Mesendoderm (in vitro differentiated cells): ENCODE results near the gene REPIN1.
A peak's percentile ranks its signal among the peaks of the same experiment; 100 is the strongest.

Experiments used
- DNase-seq: peaks from one replicate; pipeline ENCODE4 v3.0.0; 2013
- H2AK5ac ChIP-seq: 2 replicates; pipeline ENCODE4 v1.6.1; 2013; ENCODE audit warnings: low read length, inconsistent platforms
- H2BK120ac ChIP-seq: 2 replicates; pipeline ENCODE4 v1.6.1; 2013; ENCODE audit warnings: low read depth, mild to moderate bottlenecking, low read length, moderate library complexity, mixed read lengths
- H2BK15ac ChIP-seq: replicated peaks from 2 replicates; pipeline ENCODE4 v1.6.1; 2013; ENCODE audit warnings: low read depth, mild to moderate bottlenecking, moderate library complexity
- H2BK5ac ChIP-seq: 2 replicates; pipeline ENCODE4 v1.6.1; 2013; ENCODE audit warnings: low read length, inconsistent platforms
- H3K18ac ChIP-seq: 2 replicates; pipeline ENCODE4 v1.6.1; 2013; ENCODE audit warnings: mild to moderate bottlenecking, low read length, mixed read lengths
- H3K23ac ChIP-seq: one replicate; pipeline ENCODE4 v1.6.1; 2013; ENCODE audit warnings: low read length
- H3K27ac ChIP-seq: 2 replicates; pipeline ENCODE4 v1.5.1; 2013; ENCODE audit warnings: low read depth, mild to moderate bottlenecking, inconsistent platforms, low read length, moderate library complexity
- H3K27me3 ChIP-seq: 2 replicates; pipeline ENCODE4 v1.6.1; 2013; ENCODE audit warnings: low read length, control low read depth, mild to moderate bottlenecking, inconsistent platforms; ENCODE audit not compliant: insufficient read depth, poor library complexity
- H3K36me3 ChIP-seq: 2 replicates; pipeline ENCODE4 v1.6.1; 2013; ENCODE audit warnings: low read length, inconsistent platforms; ENCODE audit not compliant: control insufficient read depth, insufficient read depth
- H3K4ac ChIP-seq: one replicate; pipeline ENCODE4 v1.6.1; 2013; ENCODE audit warnings: low read depth, mild to moderate bottlenecking, low read length, moderate library complexity
- H3K4me1 ChIP-seq: 2 replicates; pipeline ENCODE4 v1.6.1; 2013; ENCODE audit warnings: low read depth, low read length, inconsistent platforms; ENCODE audit not compliant: control insufficient read depth
- H3K4me2 ChIP-seq: 2 replicates; pipeline ENCODE4 v1.6.1; 2013; ENCODE audit warnings: low read length
- H3K4me3 ChIP-seq: 2 replicates; pipeline ENCODE4 v1.5.1; 2013; ENCODE audit warnings: mild to moderate bottlenecking, low read length
- H3K56ac ChIP-seq: one replicate; pipeline ENCODE4 v1.6.1; 2013; ENCODE audit warnings: low read length
- H3K79me1 ChIP-seq: 2 replicates; pipeline ENCODE4 v1.6.1; 2013; ENCODE audit warnings: low read length, inconsistent platforms
- H3K79me2 ChIP-seq: 2 replicates; pipeline ENCODE4 v1.6.1; 2013; ENCODE audit warnings: mild to moderate bottlenecking, low read length; ENCODE audit not compliant: control insufficient read depth, insufficient read depth
- H3K9ac ChIP-seq: 2 replicates; pipeline ENCODE4 v1.6.1; 2013; ENCODE audit warnings: low read length, inconsistent platforms
- H4K5ac ChIP-seq: one replicate; pipeline ENCODE4 v1.6.1; 2013; ENCODE audit warnings: low read length
- H4K8ac ChIP-seq: one replicate; pipeline ENCODE4 v1.6.1; 2013; ENCODE audit warnings: low read depth, mild to moderate bottlenecking, control low read depth, low read length, moderate library complexity
- WGBS: extraction: QIAGEN DNeasy Blood & Tissue Kit; methylation state at CpG from one replicate; pipeline ENCODE4 v1.1.7; 2013; ENCODE audit warnings: low lambda C conversion rate, missing lambda C conversion rate; ENCODE audit not compliant: insufficient coverage; ENCODE audit errors: extremely low coverage; 5-methylcytosine and 5-hydroxymethylcytosine counted together

REPIN1 gene

GRCh38 chr7:150339409-150339809, 29.2 kb upstream of the REPIN1 start:
- no peak overlapping the region for H3K23ac ChIP-seq
- H3K79me1 ChIP-seq, result no peaks in the 10 kb centered on the region
- H3K4me2 ChIP-seq, result no peak overlapping the region
- no peak overlapping the region for H3K27ac ChIP-seq
- no peak overlapping the region for H2BK15ac ChIP-seq
- no peaks in the 10 kb centered on the region for H3K36me3 ChIP-seq
- H2BK5ac ChIP-seq, result no peak overlapping the region
- H3K79me2 ChIP-seq, result no peaks in the 10 kb centered on the region
- peaks cover 7% of the 10 kb centered on the region for H3K4me1 ChIP-seq
- no CpG with 5 or more reads among the region's 9 CpGs for WGBS
- H4K8ac ChIP-seq, result no peak overlapping the region
- H3K27me3 ChIP-seq, result peaks cover 2% of the 10 kb centered on the region
- no peak overlapping the region for H3K18ac ChIP-seq
- no peak overlapping the region for H3K9ac ChIP-seq
- H2AK5ac ChIP-seq, result no peak overlapping the region
- no peak overlapping the region for H3K4ac ChIP-seq
- H3K4me3 ChIP-seq, result no peak overlapping the region
- no peak overlapping the region for H2BK120ac ChIP-seq
- H3K56ac ChIP-seq, result no peak overlapping the region
- H4K5ac ChIP-seq, result no peak overlapping the region
- no peak for DNase-seq

DNA sequence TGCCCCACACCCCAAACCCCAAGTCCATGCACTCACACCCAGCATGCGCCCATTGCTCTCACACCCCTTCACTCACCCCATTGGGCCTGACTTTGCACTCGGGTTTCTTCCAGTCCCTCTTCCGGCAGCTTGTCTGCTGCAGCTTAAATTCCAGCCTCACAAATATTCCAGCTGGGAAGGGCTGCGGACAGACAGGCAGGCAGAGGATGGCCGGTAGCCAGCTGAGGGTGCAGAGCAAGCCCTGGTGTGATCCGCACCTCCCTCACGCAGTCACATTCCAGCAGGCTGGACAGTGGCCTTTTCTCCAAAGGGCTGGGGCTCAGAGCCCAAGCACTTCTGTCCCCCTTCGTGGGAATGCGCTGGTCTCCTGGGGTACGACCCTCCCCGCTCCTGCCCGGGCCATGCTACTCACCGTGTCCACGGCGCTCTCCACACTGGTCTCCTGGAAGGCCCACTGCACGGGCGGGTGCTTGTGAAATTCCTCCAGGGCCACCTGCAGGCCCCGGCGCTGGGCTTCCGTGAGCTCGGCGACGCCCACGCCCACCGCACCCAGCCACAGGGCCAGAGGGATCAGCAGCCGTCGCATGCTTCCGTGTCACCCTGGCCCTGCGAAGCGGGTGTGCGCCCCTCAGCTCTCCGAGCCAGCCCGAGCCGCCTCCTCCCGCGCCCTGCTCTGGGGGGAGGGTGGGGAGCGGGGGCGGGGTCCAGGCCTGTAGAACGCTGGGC, 28.4 kb upstream of the REPIN1 start:
- Histone ChIP-seq H3K27ac (no peak overlapping the region), H3K4me2 (peak overlapping the region; percentile 61), H3K4me1 (peaks cover 7% of the 10 kb centered on the region), H3K4ac (no peak overlapping the region), H4K8ac (no peak overlapping the region), H2BK120ac (no peak overlapping the region), H3K9ac (peak overlapping the region; percentile 69), H3K27me3 (peaks cover 2% of the 10 kb centered on the region), H3K79me2 (no peaks in the 10 kb centered on the region), H3K36me3 (no peaks in the 10 kb centered on the region), H4K5ac (no peak overlapping the region), H3K23ac (peak overlapping the region; percentile 48), H3K79me1 (no peaks in the 10 kb centered on the region), H3K18ac (peak overlapping the region; percentile 16), H2AK5ac (no peak overlapping the region), H2BK5ac (no peak overlapping the region), H3K56ac (peak overlapping the region; percentile 89), H2BK15ac (no peak overlapping the region), H3K4me3 (peak overlapping the region; percentile 38)
- WGBS, result no CpG with 5 or more reads among the region's 39 CpGs
- DNase-seq, result peak; percentile 66

DNA sequence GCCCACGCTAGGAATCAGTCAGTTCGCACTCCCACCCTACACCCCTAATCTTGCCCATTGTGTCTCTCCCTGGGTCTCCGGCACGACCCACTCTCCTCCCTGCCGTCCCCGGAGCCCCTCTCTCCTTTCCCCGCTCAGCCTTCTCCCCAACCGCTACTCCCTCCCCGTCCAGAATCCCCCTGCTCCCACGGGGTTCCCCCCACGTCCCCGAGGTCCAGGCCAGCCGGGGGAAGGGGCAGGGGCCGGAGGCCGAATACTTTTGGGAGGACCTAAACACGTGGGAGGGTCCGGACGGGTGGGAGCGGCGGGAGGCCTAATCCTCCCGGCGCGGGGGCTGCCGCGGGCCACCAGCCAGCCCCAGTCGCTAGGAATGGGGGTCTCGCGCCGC, 27.8 kb upstream of the REPIN1 start:
- Histone ChIP-seq H4K5ac (no peak overlapping the region), H3K23ac (no peak overlapping the region), H2BK5ac (no peak overlapping the region), H2AK5ac (no peak overlapping the region), H3K4me2 (peak overlapping the region; percentile 44), H3K4ac (peak overlapping the region; percentile 39), H3K4me1 (peaks cover under 1% of the 10 kb centered on the region), H3K56ac (peak overlapping the region; percentile 89), H3K18ac (peak overlapping the region; percentile 16), H3K27me3 (peaks cover 2% of the 10 kb centered on the region), H2BK15ac (no peak overlapping the region), H3K36me3 (no peaks in the 10 kb centered on the region), H3K9ac (peak overlapping the region; percentile 64), H4K8ac (no peak overlapping the region), H2BK120ac (no peak overlapping the region), H3K27ac (no peak overlapping the region), H3K79me1 (no peaks in the 10 kb centered on the region), H3K4me3 (peak overlapping the region; percentile 37), H3K79me2 (no peaks in the 10 kb centered on the region)
- WGBS, result no CpG with 5 or more reads among the region's 29 CpGs
- DNase-seq, result no peak

DNA sequence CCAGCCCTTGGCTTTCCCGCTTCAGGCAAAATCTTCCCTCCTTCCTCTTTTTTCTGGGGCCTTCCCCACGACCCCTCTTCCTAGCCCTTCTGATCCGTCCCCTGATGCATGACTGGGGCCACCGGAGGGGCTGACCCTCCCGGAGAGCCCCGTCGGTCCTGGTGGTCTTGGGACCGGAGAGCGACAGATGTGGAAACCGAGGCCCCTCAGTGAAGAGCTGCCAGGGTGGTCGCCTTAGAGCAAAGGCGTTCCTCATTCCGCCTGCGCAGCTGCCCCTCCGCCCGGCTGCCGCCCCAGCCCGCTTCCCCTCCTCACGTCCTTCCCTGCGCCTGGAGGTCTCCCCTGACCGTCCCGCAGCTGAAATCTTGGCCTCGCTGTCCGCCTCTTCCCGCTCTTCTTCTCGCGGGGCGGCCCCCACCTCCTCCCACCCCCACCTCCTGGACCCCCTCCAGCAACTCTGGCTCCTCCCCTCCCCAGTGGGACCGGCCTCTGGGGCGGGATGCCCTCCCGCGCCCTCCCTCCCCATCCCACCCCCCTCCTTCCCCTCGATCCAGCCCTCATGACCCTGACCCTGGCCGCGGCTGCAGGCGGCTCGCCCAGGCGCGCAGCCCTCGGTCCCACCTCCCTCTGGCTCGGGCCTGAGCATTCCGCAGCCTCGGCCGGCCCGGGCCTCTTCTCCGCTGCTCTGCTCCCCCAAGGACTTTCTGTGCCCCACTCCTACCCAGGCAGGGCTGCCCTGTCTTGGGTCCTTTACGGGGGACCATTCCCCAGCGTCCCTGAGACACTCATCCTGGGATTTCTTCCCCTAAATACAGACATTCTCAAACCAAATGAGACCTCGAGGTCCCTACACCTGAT, 27.1 kb upstream of the REPIN1 start, which contains the start of gene RARRES2:
RARRES2 (minus strand) TSS at position 367 of the 858 bp plus-strand sequence. CDS start 1,020 bp downstream, outside the sequence.
- DNase-seq, result peak; percentile 72
- Histone ChIP-seq H3K27me3 (peaks cover 2% of the 10 kb centered on the region), H3K79me2 (no peaks in the 10 kb centered on the region), H3K4me1 (no peaks in the 10 kb centered on the region), H3K23ac (no peak within 1 kb of the TSS), H2BK5ac (no peak within 1 kb of the TSS), H3K56ac (peak within 1 kb of the TSS; percentile 89), H3K4me2 (peak within 1 kb of the TSS; percentile 68), H3K4ac (peak within 1 kb of the TSS; percentile 39), H3K79me1 (no peaks in the 10 kb centered on the region), H2AK5ac (peak within 1 kb of the TSS; percentile 25), H2BK120ac (no peak within 1 kb of the TSS), H3K9ac (peak within 1 kb of the TSS; percentile 69), H3K36me3 (no peaks in the 10 kb centered on the region), H2BK15ac (no peak within 1 kb of the TSS), H3K4me3 (peak within 1 kb of the TSS; percentile 38), H4K5ac (no peak within 1 kb of the TSS), H3K18ac (peak within 1 kb of the TSS; percentile 31), H4K8ac (no peak within 1 kb of the TSS), H3K27ac (no peak within 1 kb of the TSS)
- WGBS, result no CpG with 5 or more reads among the region's 49 CpGs

GRCh38 chr7:150342121-150342408, 26.6 kb upstream of the REPIN1 start:
- H2AK5ac ChIP-seq, result peak overlapping the region; percentile 25
- H2BK5ac ChIP-seq, result no peak overlapping the region
- no peak for DNase-seq
- no peaks in the 10 kb centered on the region for H3K36me3 ChIP-seq
- H3K79me1 ChIP-seq, result no peaks in the 10 kb centered on the region
- no peak overlapping the region for H3K18ac ChIP-seq
- H3K27ac ChIP-seq, result no peak overlapping the region
- H2BK120ac ChIP-seq, result no peak overlapping the region
- peak overlapping the region; percentile 71 for H3K56ac ChIP-seq
- H3K4me3 ChIP-seq, result no peak overlapping the region
- H3K79me2 ChIP-seq, result no peaks in the 10 kb centered on the region
- no peak overlapping the region for H4K5ac ChIP-seq
- no CpG with 5 or more reads among the region's 9 CpGs for WGBS
- H3K4ac ChIP-seq, result no peak overlapping the region
- H4K8ac ChIP-seq, result no peak overlapping the region
- no peak overlapping the region for H3K23ac ChIP-seq
- no peak overlapping the region for H2BK15ac ChIP-seq
- peaks cover 2% of the 10 kb centered on the region for H3K27me3 ChIP-seq
- H3K4me2 ChIP-seq, result peak overlapping the region; percentile 68
- peak overlapping the region; percentile 66 for H3K9ac ChIP-seq
- H3K4me1 ChIP-seq, result no peaks in the 10 kb centered on the region
